Measurements from ENCODE around the gene TAS2R13.

DNA sequence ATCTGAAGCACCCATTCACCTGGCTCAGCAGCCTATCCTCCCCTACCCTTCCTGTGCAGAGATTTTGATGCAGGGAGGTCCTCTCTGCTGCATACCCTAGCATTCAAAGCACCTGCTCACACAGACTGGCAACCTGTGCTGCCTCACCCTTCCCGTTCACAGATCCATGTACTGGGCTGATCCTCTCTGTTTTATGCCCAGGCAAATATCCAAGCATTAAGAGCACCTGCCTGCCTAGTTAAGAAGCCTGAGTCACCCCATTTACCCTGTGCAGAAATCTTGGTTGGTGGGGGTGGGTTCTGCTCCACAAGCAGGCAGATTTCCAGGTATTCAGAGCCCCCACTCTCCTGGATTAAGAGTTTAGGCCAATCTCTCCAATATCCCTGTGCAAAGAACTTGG is 8.4 kb downstream of the TAS2R13 start:
- no peak for TF ChIP-seq CTCF (IDR thresholded peaks at IDR 0.05; ENCODE audit: poor library complexity)
- TF ChIP-seq EZH2 (IDR thresholded peaks at IDR 0.05; ENCODE audit: borderline replicate concordance) = no peak
- no peak for TF ChIP-seq EZH2phosphoT487 (IDR thresholded peaks at IDR 0.05; ENCODE audit: low read depth, severe bottlenecking, unreplicated experiment)

Measured in hepatocyte (in vitro differentiated cells).